GM12892 (cell line): ENCODE measurements around the gene PTEN.

Experiments used
- DNase-seq: peaks from one replicate; pipeline ENCODE4 v3.0.0; 2011; ENCODE audit not compliant: insufficient read length
- FAIRE-seq: peaks from 2 replicates; lab custom pipeline; 2011; peaks lifted over from hg19 to GRCh38; lab: Jason Lieb, UNC
- POLR2A ChIP-seq: IDR thresholded peaks from 2 replicates; pipeline ENCODE4 v1.6.1; 2011; ENCODE audit warnings: low read depth, low read length, control low read depth
- POLR2AphosphoS5 ChIP-seq: IDR thresholded peaks from 2 replicates; pipeline ENCODE4 v1.6.1; 2011; ENCODE audit warnings: low read depth, low read length, control low read depth
- TAF1 ChIP-seq: IDR thresholded peaks from 2 replicates; pipeline ENCODE4 v1.6.1; 2011; ENCODE audit warnings: low read depth, mild to moderate bottlenecking, control low read depth, low read length, borderline replicate concordance

The PTEN gene

GRCh38 chr10:87978166-87978565 is 114.7 kb downstream of the PTEN start:
- TF ChIP-seq POLR2AphosphoS5: no peak
- TF ChIP-seq TAF1: no peak
- TF ChIP-seq POLR2A: no peak
- FAIRE-seq (no peak), DNase-seq (no peak)

GRCh38 chr10:87979847-87980246 is 116.4 kb downstream of the PTEN start:
- TF ChIP-seq TAF1 (no peak), POLR2A (no peak), POLR2AphosphoS5 (no peak)
- DNase-seq (no peak), FAIRE-seq (no peak)

- TF ChIP-seq POLR2AphosphoS5 (no peak), TAF1 (no peak), POLR2A (no peak)
- no peak for DNase-seq
- FAIRE-seq: no peak
Observed at GRCh38 chr10:87983716-87984115, 120.3 kb downstream of the PTEN start.

- DNase-seq (no peak), FAIRE-seq (no peak)
Observed at GRCh38 chr10:87987206-87987605, 123.8 kb downstream of the PTEN start.

GRCh38 chr10:87991946-87992345 is 128.5 kb downstream of the PTEN start:
- no peak for FAIRE-seq
- no peak for DNase-seq
- TF ChIP-seq TAF1 (no peak), POLR2A (no peak), POLR2AphosphoS5 (no peak)

More at GRCh38 chr10:87987206-87987605, 123.8 kb downstream of the PTEN start:
- TF ChIP-seq POLR2A: no peak
- TF ChIP-seq POLR2AphosphoS5: no peak
- TF ChIP-seq TAF1: no peak

GRCh38 chr10:88004451-88004850 is 141.0 kb downstream of the PTEN start:
- DNase-seq (no peak), FAIRE-seq (no peak)
- no peak for TF ChIP-seq POLR2AphosphoS5
- TF ChIP-seq TAF1: no peak
- no peak for TF ChIP-seq POLR2A

GRCh38 chr10:88006261-88006660 is 142.8 kb downstream of the PTEN start:
- FAIRE-seq (no peak), DNase-seq (no peak)
- TF ChIP-seq TAF1 (no peak), POLR2AphosphoS5 (no peak)

GRCh38 chr10:88008866-88009470 is 145.5 kb downstream of the PTEN start:
- FAIRE-seq: no peak
- TF ChIP-seq POLR2A (no peak), TAF1 (no peak), POLR2AphosphoS5 (no peak)

GRCh38 chr10:88012641-88013040 is 149.2 kb downstream of the PTEN start:
- FAIRE-seq (no peak), DNase-seq (no peak)
- no peak for TF ChIP-seq TAF1
- no peak for TF ChIP-seq POLR2A
- TF ChIP-seq POLR2AphosphoS5: no peak

More at GRCh38 chr10:88008866-88009470, 145.5 kb downstream of the PTEN start:
- no peak for DNase-seq

GRCh38 chr10:88017781-88018180 is 154.4 kb downstream of the PTEN start:
- DNase-seq: no peak
- TF ChIP-seq POLR2A (no peak), TAF1 (no peak), POLR2AphosphoS5 (no peak)
- FAIRE-seq: no peak

GRCh38 chr10:88019753-88020152 is 156.3 kb downstream of the PTEN start:
- FAIRE-seq (no peak), DNase-seq (no peak)
- TF ChIP-seq POLR2A (no peak), TAF1 (no peak), POLR2AphosphoS5 (no peak)
